Nephron progenitor cell (in vitro differentiated cells): Measurements from ENCODE around the gene TNFAIP8L2.
"Not testable (repeated sequence)": the region's sequence is repeated elsewhere in the genome, so short reads cannot be mapped to it uniquely, and the experiment has no call there.

ENCODE experiments used
- DNase-seq: peaks from one replicate; pipeline ENCODE4 v3.0.0; 2021
- H3K27ac Mint-ChIP-seq: 2 replicates; pipeline ENCODE4 v1.8.0; 2021; ENCODE audit warnings: mild to moderate bottlenecking, moderate library complexity, mixed read lengths
- H3K27me3 Mint-ChIP-seq: 2 replicates; pipeline ENCODE4 v1.8.0; 2021; ENCODE audit warnings: mild to moderate bottlenecking, low read depth, mixed read lengths; ENCODE audit not compliant: poor library complexity
- H3K36me3 Mint-ChIP-seq: 2 replicates; pipeline ENCODE4 v1.8.0; 2021; ENCODE audit warnings: low read depth, mixed read lengths
- H3K4me1 Mint-ChIP-seq: 2 replicates; pipeline ENCODE4 v1.8.0; 2021; ENCODE audit warnings: mixed read lengths
- H3K4me3 Mint-ChIP-seq: 2 replicates; pipeline ENCODE4 v1.8.0; 2021; ENCODE audit warnings: mild to moderate bottlenecking, moderate library complexity, mixed read lengths
- H3K9me3 Mint-ChIP-seq: 2 replicates; pipeline ENCODE4 v1.8.0; 2021; ENCODE audit warnings: mild to moderate bottlenecking, moderate library complexity, mixed read lengths
- TF ChIP-seq, protein P1 (sequence below): fragments of 200-600 bp; sonication (generic); IDR thresholded peaks from 2 replicates; pipeline ENCODE4 v1.5.0; 2021; ENCODE audit warnings: antibody characterized with exemption

The TNFAIP8L2 gene

DNA sequence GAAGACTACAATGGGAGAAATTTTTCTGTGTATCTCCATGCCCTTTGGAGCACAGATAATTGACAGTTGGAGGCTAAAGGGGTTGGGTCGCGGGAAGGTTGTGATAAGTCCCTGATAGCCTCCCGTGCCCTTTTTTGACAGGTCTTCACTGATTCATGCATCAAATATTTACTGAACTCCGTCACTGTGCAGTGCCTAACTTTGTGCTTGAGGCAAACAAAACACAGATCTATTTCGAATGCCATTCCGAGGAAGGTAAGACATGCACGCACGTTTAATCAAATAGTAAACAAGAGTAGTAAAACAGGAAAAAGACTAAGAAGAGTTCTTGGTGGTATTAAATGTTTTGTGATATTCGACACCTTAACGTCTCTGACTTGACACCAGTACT lies 41.4 kb downstream of the TNFAIP8L2 start:
- H3K4me3 Mint-ChIP-seq, result peak overlapping the region; percentile 99
- peaks cover 2% of the 10 kb centered on the region for H3K36me3 Mint-ChIP-seq
- peak overlapping the region; percentile 44 for H3K27ac Mint-ChIP-seq
- peaks cover 43% of the 10 kb centered on the region for H3K4me1 Mint-ChIP-seq
- peaks cover 20% of the 10 kb centered on the region for H3K27me3 Mint-ChIP-seq
- DNase-seq, result no peak
- TF ChIP-seq, protein P1, sequence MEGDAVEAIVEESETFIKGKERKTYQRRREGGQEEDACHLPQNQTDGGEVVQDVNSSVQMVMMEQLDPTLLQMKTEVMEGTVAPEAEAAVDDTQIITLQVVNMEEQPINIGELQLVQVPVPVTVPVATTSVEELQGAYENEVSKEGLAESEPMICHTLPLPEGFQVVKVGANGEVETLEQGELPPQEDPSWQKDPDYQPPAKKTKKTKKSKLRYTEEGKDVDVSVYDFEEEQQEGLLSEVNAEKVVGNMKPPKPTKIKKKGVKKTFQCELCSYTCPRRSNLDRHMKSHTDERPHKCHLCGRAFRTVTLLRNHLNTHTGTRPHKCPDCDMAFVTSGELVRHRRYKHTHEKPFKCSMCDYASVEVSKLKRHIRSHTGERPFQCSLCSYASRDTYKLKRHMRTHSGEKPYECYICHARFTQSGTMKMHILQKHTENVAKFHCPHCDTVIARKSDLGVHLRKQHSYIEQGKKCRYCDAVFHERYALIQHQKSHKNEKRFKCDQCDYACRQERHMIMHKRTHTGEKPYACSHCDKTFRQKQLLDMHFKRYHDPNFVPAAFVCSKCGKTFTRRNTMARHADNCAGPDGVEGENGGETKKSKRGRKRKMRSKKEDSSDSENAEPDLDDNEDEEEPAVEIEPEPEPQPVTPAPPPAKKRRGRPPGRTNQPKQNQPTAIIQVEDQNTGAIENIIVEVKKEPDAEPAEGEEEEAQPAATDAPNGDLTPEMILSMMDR, result no peak
- no peaks in the 10 kb centered on the region for H3K9me3 Mint-ChIP-seq

DNA sequence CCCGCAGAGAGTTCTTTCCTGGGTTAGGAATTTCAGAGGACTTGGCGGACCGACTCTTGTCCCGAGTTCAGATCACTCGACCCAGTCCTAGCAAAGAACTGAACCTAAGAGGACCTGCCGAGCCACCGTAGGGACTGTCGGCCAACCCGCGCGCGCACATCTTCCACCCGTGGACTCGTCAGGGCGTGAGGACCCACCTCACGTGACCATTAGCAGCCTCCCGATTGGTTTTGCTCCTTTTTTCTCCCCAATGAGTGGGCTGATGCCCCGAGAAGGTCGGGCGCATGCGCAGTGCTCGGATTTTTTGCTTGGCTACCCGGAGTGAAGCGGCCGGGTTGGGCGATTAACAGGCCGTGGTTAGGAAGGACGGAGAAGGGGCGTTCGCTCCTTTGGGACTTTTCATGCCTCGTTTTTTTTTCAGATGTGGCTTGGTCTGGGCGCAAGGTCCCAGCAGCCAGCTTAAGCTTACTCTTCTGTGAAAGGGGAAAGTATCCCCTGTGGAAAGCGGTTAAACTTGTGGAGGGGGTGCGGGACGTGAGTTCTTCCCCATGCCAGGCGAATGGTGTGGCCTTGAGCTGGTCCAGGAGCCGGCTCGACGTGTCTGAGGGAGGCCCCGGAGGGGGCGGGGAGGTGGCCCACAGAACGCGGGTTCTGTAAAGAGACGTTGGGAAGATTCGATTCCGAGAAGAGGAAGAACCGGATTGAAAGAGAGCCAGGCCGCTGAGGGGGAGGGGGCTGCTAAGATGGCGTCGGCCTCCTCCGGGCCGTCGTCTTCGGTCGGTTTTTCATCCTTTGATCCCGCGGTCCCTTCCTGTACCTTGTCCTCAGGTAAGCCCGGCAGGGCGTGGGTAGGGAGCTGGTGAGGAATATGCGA lies 42.0 kb downstream of the TNFAIP8L2 start, which contains the start of gene PIP5K1A:
Gene PIP5K1A, plus strand, starts transcription at position 299 of the 874 bp plus-strand sequence. Its CDS starts 445 bp downstream, at position 744.
- Mint-ChIP-seq H3K4me1 (peaks cover 43% of the 10 kb centered on the region), H3K9me3 (no peaks in the 10 kb centered on the region), H3K27me3 (peaks cover 13% of the 10 kb centered on the region), H3K4me3 (peak within 1 kb of the TSS; percentile 99), H3K36me3 (peaks cover 5% of the 10 kb centered on the region), H3K27ac (peak within 1 kb of the TSS; percentile 100)
- peak; percentile 99 for DNase-seq
- TF ChIP-seq, protein P1, result no peak

DNA sequence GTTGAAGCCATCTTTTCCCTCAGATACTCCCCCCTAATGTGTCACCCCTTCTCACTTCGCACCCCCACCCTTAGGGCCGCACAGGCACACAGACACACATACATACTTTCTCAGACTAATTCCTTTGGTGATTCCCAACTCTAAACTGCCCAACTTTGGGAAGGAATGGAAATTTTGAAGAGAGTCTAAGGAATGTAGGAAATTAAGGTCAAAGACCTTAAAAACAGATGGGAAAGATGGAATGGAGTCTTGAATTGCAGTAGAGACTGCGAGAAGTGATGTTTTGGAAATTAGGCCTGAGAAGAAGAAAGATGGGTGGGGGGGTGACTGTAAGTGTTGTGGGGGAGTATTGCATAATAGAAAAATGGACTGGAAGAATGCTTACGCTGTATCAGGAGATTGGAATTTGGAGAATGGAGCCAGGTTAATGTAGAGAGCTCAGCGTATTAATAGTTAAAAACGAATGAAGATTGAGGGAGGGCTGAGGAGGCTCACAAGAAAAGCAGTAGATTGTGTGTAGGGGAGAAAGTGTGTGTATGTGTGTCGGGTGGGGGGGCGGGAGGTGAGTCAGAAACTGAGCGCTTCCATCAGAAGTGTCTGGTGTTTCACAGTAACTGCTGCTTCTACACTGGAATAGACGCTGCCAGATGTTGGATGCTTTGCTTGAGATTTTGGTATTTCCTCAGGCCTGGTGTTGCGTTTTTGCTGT lies 43.6 kb downstream of the TNFAIP8L2 start:
- Mint-ChIP-seq H3K9me3 (no peaks in the 10 kb centered on the region), H3K4me1 (peaks cover 48% of the 10 kb centered on the region)
- DNase-seq, result no peak

DNA sequence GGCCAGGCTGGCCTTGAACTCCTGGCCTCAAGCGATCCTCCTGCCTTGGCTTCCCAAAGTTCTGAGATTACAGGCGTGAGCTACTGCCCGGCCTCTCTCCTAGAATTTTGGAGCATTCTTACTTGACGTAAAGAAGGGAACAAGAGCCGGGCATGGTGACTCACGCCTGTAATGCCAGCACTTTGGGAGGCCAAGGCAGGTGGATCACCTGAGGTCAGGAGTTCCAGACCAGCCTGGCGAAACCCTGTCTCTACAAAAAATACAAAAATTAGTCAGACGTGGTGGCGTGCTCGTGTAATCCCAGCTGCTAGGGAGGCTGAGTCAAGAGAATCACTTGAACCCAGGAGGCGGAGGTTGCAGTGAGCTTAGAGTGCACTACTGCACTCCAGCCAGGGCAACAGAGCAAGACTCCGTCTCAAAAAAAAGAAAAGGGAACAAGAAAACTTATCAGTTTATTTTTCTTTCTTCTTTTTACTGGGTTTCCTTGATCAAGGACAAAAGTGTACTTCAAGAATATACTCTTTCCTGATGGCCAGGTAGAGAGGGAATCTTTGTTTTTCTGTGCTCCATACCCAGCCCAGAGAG lies 49.0 kb downstream of the TNFAIP8L2 start:
- not testable (repeated sequence) for DNase-seq, H3K27me3 Mint-ChIP-seq, H3K27ac Mint-ChIP-seq, H3K4me3 Mint-ChIP-seq, H3K9me3 Mint-ChIP-seq
- peaks cover 57% of the 10 kb centered on the region for H3K36me3 Mint-ChIP-seq
- peaks cover 15% of the 10 kb centered on the region for H3K4me1 Mint-ChIP-seq

More for the DNA sequence above, 43.6 kb downstream of the TNFAIP8L2 start:
- H3K27me3 Mint-ChIP-seq, result no peaks in the 10 kb centered on the region
- peak overlapping the region; percentile 100 for H3K27ac Mint-ChIP-seq
- H3K4me3 Mint-ChIP-seq, result peak overlapping the region; percentile 99
- peaks cover 14% of the 10 kb centered on the region for H3K36me3 Mint-ChIP-seq
- TF ChIP-seq, protein P1, result no peak
